ENCODE results near the gene AMT. TPM values are rescaled to one million over a fixed set of nuclear protein-coding genes. Genes with fewer than 3 reads are reported as not detected.

AMT gene
- polyA plus RNA-seq, 3 donors from 2014 or later: 2.9 to 8.2 (median 4.8) TPM

Other genes starting within 250 kb of the AMT start
- gene C3orf62, start 145.2 kb downstream of the AMT start, polyA plus RNA-seq: 1 to 10 TPM in 2 of 3 donors, under 1 TPM in 1; 0.74 to 2.5 (median 1.5) TPM
- 10 to 100 TPM; 52.7 to 84.0 (median 76.1) TPM for gene USP4, start 82.4 kb downstream of the AMT start, polyA plus RNA-seq
- gene GPX1, start 64.1 kb downstream of the AMT start, polyA plus RNA-seq: 100 to 1,000 TPM; 127 to 194 (median 131) TPM
- gene RHOA, start 10.5 kb downstream of the AMT start, polyA plus RNA-seq: 1,000 to 10,000 TPM in 1 of 3 donors, 100 to 1,000 TPM in 2; 863 to 1,056 (median 891) TPM
- gene TCTA, start 10.1 kb downstream of the AMT start, polyA plus RNA-seq: 10 to 100 TPM; 57.3 to 86.2 (median 62.6) TPM
- gene NICN1, start 6.9 kb upstream of the AMT start, polyA plus RNA-seq: 10 to 100 TPM in 1 of 3 donors, 1 to 10 TPM in 2; 3.2 to 11.9 (median 4.2) TPM
- 1 to 10 TPM; 3.2 to 6.0 (median 3.7) TPM for gene DAG1, start 47.8 kb upstream of the AMT start, polyA plus RNA-seq
- gene BSN, start 132.0 kb upstream of the AMT start, polyA plus RNA-seq: under 1 TPM in 1 of 3 donors, not detected in 2; 0.42 TPM

Data from immature natural killer cell (primary cell).